MCF 10A (cell line): ENCODE measurements around the gene ARID3C. TPM values are rescaled to one million over a fixed set of nuclear protein-coding genes. Genes with fewer than 3 reads are reported as not detected.

ENCODE experiments used
- BruUV-seq: library from RNA; stranded (reverse); fragments of 400-500 nt; replicated peaks from 2 replicates; lab custom pipeline; 2021; lab: Mats Ljungman, UMichigan
- CTCF ChIA-PET: fragments of 300-600 bp; sonication (Branson Sonifier 250); formaldehyde crosslinking; extraction: SDS; loops from one replicate; lab custom pipeline; 2021; ENCODE audit warnings: antibody characterized with exemption, inconsistent platforms; lab: Yijun Ruan, JAX
- POLR2A ChIA-PET: fragments of 300-600, 350-650 bp; sonication (Branson Sonifier 250); formaldehyde crosslinking; extraction: SDS; loops from one replicate; lab custom pipeline; 2020; ENCODE audit warnings: antibody characterized with exemption, inconsistent platforms; lab: Yijun Ruan, JAX
- DNase-seq: peaks from one replicate; pipeline ENCODE4 v3.0.0-alpha.2; 2018; ENCODE audit not compliant: unreplicated experiment
- H3K27ac Mint-ChIP-seq: one replicate; pipeline ENCODE4 v1.8.0; 2022; ENCODE audit warnings: mild to moderate bottlenecking, low read depth, mixed read lengths; ENCODE audit not compliant: unreplicated experiment
- H3K27me3 Mint-ChIP-seq: one replicate; pipeline ENCODE4 v1.8.0; 2022; ENCODE audit warnings: mixed read lengths; ENCODE audit not compliant: insufficient read depth, unreplicated experiment
- H3K36me3 Mint-ChIP-seq: one replicate; pipeline ENCODE4 v1.8.0; 2022; ENCODE audit warnings: mild to moderate bottlenecking, moderate library complexity, mixed read lengths; ENCODE audit not compliant: insufficient read depth, unreplicated experiment
- H3K4me1 Mint-ChIP-seq: one replicate; pipeline ENCODE4 v1.8.0; 2022; ENCODE audit warnings: mixed read lengths; ENCODE audit not compliant: insufficient read depth, unreplicated experiment
- H3K4me3 Mint-ChIP-seq: one replicate; pipeline ENCODE4 v1.8.0; 2022; ENCODE audit warnings: mild to moderate bottlenecking, moderate library complexity, mixed read lengths; ENCODE audit not compliant: unreplicated experiment
- H3K9me3 Mint-ChIP-seq: one replicate; pipeline ENCODE4 v1.8.0; 2022; ENCODE audit warnings: mixed read lengths; ENCODE audit not compliant: unreplicated experiment
- intact Hi-C: fragments of 100-400 bp; cut with micrococcal nuclease; formaldehyde crosslinking; loops from 2 replicates; pipeline ENCODE4 v1.14.1; 2022
- total RNA-seq: library from RNA; stranded (reverse); gene quantifications from 2 replicates; pipeline ENCODE4 v1.2.3, GENCODE V29; 2022
- TF ChIP-seq, protein P1 (sequence below): fragments of 200-600 bp; IDR thresholded peaks from one replicate; pipeline ENCODE4 v1.8.0; 2022; ENCODE audit warnings: antibody characterized with exemption, mild to moderate bottlenecking; ENCODE audit not compliant: unreplicated experiment

The ARID3C gene
- total RNA-seq, 1 experiment from 2014 or later, result not detected

DNA sequence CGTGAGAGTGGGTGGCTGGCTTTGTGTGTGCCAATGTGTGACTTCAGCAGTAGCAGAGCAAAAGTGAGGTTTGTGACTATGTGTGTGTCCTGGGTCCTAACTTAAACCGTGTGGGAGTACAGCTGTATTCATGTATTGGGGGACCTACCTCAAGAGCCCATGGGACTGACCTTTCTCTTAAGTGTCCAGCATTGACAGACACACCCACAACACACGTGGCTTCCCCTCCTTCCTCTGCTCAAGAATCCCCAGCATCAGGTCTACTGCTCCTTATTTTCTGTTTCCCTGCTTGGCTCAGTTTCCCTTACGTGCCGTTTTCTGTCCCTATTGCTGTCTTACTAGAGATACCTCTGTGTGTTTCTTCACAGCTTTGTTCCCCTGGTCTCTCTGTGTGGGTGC lies 23.7 kb upstream of the ARID3C start:
- no peaks in the 10 kb centered on the region for H3K27me3 Mint-ChIP-seq
- peaks cover 16% of the 10 kb centered on the region for H3K36me3 Mint-ChIP-seq
- no peaks in the 10 kb centered on the region for H3K9me3 Mint-ChIP-seq
- peak overlapping the region; percentile 69 for H3K4me3 Mint-ChIP-seq
- peak overlapping the region; percentile 28 for H3K27ac Mint-ChIP-seq
- ChIA-PET CTCF (no interaction called here), POLR2A (interaction anchor here (0.6 to 2.6 kb wide), 4 partner anchors 9 to 32 kb away, joined by 3 to 11 read pairs (median 4); partner anchors contain the start of gene DCTN3)
- intact Hi-C loops, result no loop called here
- BruUV-seq, result no TSS peak
- DNase-seq, result no peak
- TF ChIP-seq, protein P1, sequence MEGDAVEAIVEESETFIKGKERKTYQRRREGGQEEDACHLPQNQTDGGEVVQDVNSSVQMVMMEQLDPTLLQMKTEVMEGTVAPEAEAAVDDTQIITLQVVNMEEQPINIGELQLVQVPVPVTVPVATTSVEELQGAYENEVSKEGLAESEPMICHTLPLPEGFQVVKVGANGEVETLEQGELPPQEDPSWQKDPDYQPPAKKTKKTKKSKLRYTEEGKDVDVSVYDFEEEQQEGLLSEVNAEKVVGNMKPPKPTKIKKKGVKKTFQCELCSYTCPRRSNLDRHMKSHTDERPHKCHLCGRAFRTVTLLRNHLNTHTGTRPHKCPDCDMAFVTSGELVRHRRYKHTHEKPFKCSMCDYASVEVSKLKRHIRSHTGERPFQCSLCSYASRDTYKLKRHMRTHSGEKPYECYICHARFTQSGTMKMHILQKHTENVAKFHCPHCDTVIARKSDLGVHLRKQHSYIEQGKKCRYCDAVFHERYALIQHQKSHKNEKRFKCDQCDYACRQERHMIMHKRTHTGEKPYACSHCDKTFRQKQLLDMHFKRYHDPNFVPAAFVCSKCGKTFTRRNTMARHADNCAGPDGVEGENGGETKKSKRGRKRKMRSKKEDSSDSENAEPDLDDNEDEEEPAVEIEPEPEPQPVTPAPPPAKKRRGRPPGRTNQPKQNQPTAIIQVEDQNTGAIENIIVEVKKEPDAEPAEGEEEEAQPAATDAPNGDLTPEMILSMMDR, result no peak
- peaks cover 35% of the 10 kb centered on the region for H3K4me1 Mint-ChIP-seq

GRCh38 chr9:34651876-34652601 lies 23.2 kb upstream of the ARID3C start, which contains the start of gene IL11RA:
Gene IL11RA (plus strand): TSS chr9:34652185. CDS start chr9:34655218, 3,033 bp downstream.
- Mint-ChIP-seq H3K36me3 (peaks cover 16% of the 10 kb centered on the region), H3K27me3 (no peaks in the 10 kb centered on the region), H3K27ac (peak within 1 kb of the TSS; percentile 72), H3K4me3 (peak within 1 kb of the TSS; percentile 69), H3K9me3 (no peaks in the 10 kb centered on the region), H3K4me1 (peaks cover 38% of the 10 kb centered on the region)
- POLR2A ChIA-PET, result interaction anchor here (0.9 to 2.6 kb wide), 3 partner anchors 10 to 31 kb away, joined by 4 to 11 read pairs (median 4); partner anchors contain the start of gene DCTN3
- intact Hi-C loops, result no loop called here
- TF ChIP-seq, protein P1, result no peak
- CTCF ChIA-PET, result interaction anchor here (0.9 to 1.7 kb wide), 3 partner anchors 18 to 901 kb away, joined by 3 to 6 read pairs (median 5); no protein-coding TSS in a partner anchor
- no TSS peak for BruUV-seq
- peak; percentile 86 for DNase-seq

GRCh38 chr9:34651321-34651720 lies 22.5 kb upstream of the ARID3C start:
- H3K9me3 Mint-ChIP-seq, result no peaks in the 10 kb centered on the region
- DNase-seq, result peak; percentile 69
- H3K27ac Mint-ChIP-seq, result peak overlapping the region; percentile 72
- TSS peak; percentile 91 for BruUV-seq
- intact Hi-C loops, result no loop called here
- peaks cover 38% of the 10 kb centered on the region for H3K4me1 Mint-ChIP-seq
- POLR2A ChIA-PET, result interaction anchor here (2.6 kb wide), 1 partner anchor 13 kb away, joined by 11 read pairs; no protein-coding TSS in a partner anchor
- peak overlapping the region; percentile 69 for H3K4me3 Mint-ChIP-seq
- H3K27me3 Mint-ChIP-seq, result no peaks in the 10 kb centered on the region
- peaks cover 16% of the 10 kb centered on the region for H3K36me3 Mint-ChIP-seq
- CTCF ChIA-PET, result interaction anchor here (0.9 to 1.7 kb wide), 3 partner anchors 17 to 902 kb away, joined by 3 to 6 read pairs (median 5); no protein-coding TSS in a partner anchor
- TF ChIP-seq, protein P1, result no peak

DNA sequence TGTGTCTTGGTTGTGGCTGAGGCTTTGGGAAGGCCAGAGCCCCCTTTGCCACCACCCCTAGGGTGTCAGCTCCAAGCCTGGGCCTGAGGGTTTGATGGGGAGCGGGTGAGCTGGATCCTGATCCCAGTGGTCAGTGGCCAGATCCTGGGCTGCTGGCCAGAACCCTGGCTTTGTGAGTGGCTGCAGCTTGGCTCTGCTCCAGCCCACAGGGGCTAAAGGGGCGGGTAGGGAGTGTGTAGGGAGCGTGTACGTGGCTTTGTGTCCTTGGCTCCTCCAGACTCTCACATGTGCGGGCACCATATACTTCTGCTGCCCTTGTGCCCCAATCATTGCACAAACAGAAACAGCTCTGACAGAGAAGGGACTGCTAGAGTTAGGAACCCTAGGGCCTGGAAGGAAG lies 21.9 kb upstream of the ARID3C start:
- H3K4me1 Mint-ChIP-seq, result peaks cover 38% of the 10 kb centered on the region
- no peaks in the 10 kb centered on the region for H3K9me3 Mint-ChIP-seq
- no TSS peak for BruUV-seq
- CTCF ChIA-PET, result interaction anchor here (0.7 to 1.7 kb wide), 4 partner anchors 16 to 902 kb away, joined by 3 to 6 read pairs (median 4); no protein-coding TSS in a partner anchor
- no peaks in the 10 kb centered on the region for H3K27me3 Mint-ChIP-seq
- POLR2A ChIA-PET, result interaction anchor here (2.6 kb wide), 1 partner anchor 13 kb away, joined by 11 read pairs; no protein-coding TSS in a partner anchor
- peaks cover 16% of the 10 kb centered on the region for H3K36me3 Mint-ChIP-seq
- H3K27ac Mint-ChIP-seq, result peak overlapping the region; percentile 72
- TF ChIP-seq, protein P1, result no peak
- peak overlapping the region; percentile 69 for H3K4me3 Mint-ChIP-seq
- no peak for DNase-seq
- intact Hi-C loops, result no loop called here
